Measurements from ENCODE around the gene ANKRD40.

ANKRD40 gene

GRCh38 chr17:50665838-50666237, 41.9 kb downstream of the ANKRD40 start:
- no peak for DNase-seq (ENCODE audit: low read depth)
- no peak overlapping the region for H3K4me3 ChIP-seq (ENCODE audit: low read depth, low read length)

DNA sequence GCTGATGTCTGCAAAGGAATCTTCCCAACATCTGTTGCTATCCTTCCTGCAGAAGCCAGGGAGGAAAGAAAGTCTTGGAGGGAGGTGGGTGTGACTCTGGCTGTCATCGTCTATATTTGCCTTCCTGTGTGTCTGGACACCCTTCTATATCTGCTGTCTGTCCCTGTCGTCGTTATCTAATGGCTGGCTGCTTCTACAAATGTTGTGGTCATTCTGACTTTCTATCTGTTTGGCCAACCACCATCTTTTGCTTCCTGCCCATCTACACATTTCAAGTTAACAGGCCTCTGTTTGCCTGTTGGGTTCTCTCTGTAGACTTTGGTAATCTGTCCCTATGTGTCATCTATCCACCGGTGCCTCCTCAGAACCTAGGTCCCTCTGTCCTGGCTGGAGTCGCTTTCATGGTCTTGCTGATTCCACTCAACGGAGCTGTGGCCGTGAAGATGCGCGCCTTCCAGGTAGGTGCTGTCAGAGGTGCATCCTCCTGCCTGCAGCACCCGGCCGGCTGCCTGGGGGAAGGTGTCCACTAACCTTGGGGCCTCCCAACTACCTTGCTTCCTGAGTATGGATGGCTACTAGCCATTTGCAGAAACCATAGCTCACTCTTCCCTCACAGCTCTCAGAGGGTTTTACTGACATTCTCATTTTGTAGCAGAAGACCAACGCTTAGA, 42.8 kb downstream of the ANKRD40 start:
- H3K4me3 ChIP-seq (ENCODE audit: low read depth, low read length): no peak overlapping the region
- no peak for TF ChIP-seq POLR2A (IDR thresholded peaks at IDR 0.05; ENCODE audit: extremely low read depth, insufficient read length)
- TF ChIP-seq, protein P1, sequence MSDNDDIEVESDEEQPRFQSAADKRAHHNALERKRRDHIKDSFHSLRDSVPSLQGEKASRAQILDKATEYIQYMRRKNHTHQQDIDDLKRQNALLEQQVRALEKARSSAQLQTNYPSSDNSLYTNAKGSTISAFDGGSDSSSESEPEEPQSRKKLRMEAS (IDR thresholded peaks at IDR 0.05; ENCODE audit: low read depth, low read length): no peak
- TF ChIP-seq MYC (IDR thresholded peaks at IDR 0.05; ENCODE audit: low read depth, low read length): no peak
- TF ChIP-seq, protein P2, sequence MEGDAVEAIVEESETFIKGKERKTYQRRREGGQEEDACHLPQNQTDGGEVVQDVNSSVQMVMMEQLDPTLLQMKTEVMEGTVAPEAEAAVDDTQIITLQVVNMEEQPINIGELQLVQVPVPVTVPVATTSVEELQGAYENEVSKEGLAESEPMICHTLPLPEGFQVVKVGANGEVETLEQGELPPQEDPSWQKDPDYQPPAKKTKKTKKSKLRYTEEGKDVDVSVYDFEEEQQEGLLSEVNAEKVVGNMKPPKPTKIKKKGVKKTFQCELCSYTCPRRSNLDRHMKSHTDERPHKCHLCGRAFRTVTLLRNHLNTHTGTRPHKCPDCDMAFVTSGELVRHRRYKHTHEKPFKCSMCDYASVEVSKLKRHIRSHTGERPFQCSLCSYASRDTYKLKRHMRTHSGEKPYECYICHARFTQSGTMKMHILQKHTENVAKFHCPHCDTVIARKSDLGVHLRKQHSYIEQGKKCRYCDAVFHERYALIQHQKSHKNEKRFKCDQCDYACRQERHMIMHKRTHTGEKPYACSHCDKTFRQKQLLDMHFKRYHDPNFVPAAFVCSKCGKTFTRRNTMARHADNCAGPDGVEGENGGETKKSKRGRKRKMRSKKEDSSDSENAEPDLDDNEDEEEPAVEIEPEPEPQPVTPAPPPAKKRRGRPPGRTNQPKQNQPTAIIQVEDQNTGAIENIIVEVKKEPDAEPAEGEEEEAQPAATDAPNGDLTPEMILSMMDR (IDR thresholded peaks at IDR 0.05; ENCODE audit: low read depth, low read length): no peak
- no peak for DNase-seq (ENCODE audit: low read depth)

More at GRCh38 chr17:50665838-50666237, 41.9 kb downstream of the ANKRD40 start:
- TF ChIP-seq, protein P1 (IDR thresholded peaks at IDR 0.05; ENCODE audit: low read depth, low read length): no peak
- TF ChIP-seq, protein P2 (IDR thresholded peaks at IDR 0.05; ENCODE audit: low read depth, low read length): no peak

DNA sequence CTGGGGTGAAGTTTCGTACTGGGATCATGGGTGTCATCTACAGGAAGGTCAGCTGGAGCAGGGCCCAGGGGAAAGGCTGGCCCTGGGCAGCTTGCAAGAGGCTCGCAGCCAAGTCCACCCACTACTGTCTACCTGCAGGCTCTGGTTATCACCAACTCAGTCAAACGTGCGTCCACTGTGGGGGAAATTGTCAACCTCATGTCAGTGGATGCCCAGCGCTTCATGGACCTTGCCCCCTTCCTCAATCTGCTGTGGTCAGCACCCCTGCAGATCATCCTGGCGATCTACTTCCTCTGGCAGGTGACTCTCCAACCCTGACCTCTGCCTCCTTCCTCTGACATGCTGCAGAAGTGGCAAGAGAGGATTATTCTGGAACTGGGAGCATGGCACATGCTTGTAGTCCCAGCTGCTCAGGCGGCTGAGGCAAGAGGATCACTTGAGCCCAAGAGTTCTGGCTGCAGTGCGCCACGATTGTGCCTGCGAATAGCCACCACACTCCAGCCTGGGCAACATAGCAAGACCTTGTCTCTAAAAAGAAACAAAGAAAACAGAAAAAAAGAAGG, 43.8 kb downstream of the ANKRD40 start:
- DNase-seq (ENCODE audit: low read depth): no peak

DNA sequence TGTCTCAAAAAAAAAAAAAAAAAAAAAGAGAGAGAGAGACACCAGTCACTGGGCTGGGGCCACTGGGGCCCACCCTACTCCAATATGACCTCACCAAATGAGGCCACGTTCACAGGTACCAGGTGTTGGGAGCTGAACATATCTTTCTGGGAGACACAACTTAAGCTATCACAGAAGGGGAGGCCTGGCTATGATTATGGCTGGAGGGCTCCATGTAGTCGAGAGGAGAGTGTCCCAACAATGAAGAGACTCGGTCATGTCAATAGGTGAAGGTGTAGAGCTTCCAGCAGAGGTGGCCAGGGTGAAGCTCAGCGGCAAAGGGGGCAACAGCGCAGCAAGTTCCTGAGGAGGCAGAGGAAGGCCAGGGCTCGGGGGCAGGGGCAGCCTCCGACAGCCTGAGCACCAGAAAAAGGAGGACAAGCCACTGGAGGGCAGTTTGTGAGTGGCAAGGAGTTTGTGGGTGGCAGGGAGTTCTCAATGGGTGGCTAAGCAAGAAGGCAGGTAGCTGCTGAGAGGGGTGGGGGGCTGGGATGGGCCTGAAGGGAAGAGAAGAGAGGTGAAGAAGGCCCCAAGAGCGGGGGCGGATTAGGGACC, 45.0 kb downstream of the ANKRD40 start:
- no peak for DNase-seq (ENCODE audit: low read depth)
- H3K4me3 ChIP-seq (ENCODE audit: low read depth, low read length): no peak overlapping the region
- TF ChIP-seq, protein P2 (IDR thresholded peaks at IDR 0.05; ENCODE audit: low read depth, low read length): no peak
- TF ChIP-seq POLR2A (IDR thresholded peaks at IDR 0.05; ENCODE audit: extremely low read depth, insufficient read length): no peak

More for the DNA sequence above, 43.8 kb downstream of the ANKRD40 start:
- no peak overlapping the region for H3K4me3 ChIP-seq (ENCODE audit: low read depth, low read length)
- TF ChIP-seq, protein P2 (IDR thresholded peaks at IDR 0.05; ENCODE audit: low read depth, low read length): no peak
- TF ChIP-seq POLR2A (IDR thresholded peaks at IDR 0.05; ENCODE audit: extremely low read depth, insufficient read length) (no peak), MYC (IDR thresholded peaks at IDR 0.05; ENCODE audit: low read depth, low read length) (no peak)
- TF ChIP-seq, protein P1 (IDR thresholded peaks at IDR 0.05; ENCODE audit: low read depth, low read length): no peak

- TF ChIP-seq, protein P2 (IDR thresholded peaks at IDR 0.05; ENCODE audit: low read depth, low read length): no peak
- TF ChIP-seq MYC (IDR thresholded peaks at IDR 0.05; ENCODE audit: low read depth, low read length): no peak
- TF ChIP-seq, protein P1 (IDR thresholded peaks at IDR 0.05; ENCODE audit: low read depth, low read length): no peak
- TF ChIP-seq POLR2A (IDR thresholded peaks at IDR 0.05; ENCODE audit: extremely low read depth, insufficient read length): no peak
- DNase-seq (ENCODE audit: low read depth): peak; percentile 64
- no peak overlapping the region for H3K4me3 ChIP-seq (ENCODE audit: low read depth, low read length)
These were observed 45.8 kb downstream of the ANKRD40 start for GRCh38 chr17:50661795-50662391.
